ENCODE measurements around the gene ZBTB7A.

The ZBTB7A gene

DNA sequence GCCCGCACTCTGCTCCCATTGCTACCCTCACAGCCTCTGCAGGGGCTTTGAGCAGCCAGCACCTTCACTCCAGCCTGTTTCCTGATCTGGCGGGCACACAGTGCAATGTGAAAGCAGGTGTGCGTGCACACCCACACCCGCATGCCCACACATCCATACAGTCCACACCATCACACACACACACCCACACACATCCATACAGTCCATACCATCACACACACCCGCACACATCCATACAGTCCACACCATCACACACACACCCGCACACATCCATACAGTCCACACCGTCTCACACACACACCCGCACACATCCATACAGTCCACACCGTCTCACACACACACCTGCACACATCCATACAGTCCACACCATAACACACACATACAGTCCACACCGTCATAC lies 31.1 kb downstream of the ZBTB7A start:
- DNase-seq (ENCODE audit: low read depth): no peak

- DNase-seq (ENCODE audit: low read depth): no peak
Observed at GRCh38 chr19:4035018-4035566, 31.6 kb downstream of the ZBTB7A start.

GRCh38 chr19:4034048-4035017 lies 32.4 kb downstream of the ZBTB7A start:
- no peak for DNase-seq (ENCODE audit: low read depth)

DNA sequence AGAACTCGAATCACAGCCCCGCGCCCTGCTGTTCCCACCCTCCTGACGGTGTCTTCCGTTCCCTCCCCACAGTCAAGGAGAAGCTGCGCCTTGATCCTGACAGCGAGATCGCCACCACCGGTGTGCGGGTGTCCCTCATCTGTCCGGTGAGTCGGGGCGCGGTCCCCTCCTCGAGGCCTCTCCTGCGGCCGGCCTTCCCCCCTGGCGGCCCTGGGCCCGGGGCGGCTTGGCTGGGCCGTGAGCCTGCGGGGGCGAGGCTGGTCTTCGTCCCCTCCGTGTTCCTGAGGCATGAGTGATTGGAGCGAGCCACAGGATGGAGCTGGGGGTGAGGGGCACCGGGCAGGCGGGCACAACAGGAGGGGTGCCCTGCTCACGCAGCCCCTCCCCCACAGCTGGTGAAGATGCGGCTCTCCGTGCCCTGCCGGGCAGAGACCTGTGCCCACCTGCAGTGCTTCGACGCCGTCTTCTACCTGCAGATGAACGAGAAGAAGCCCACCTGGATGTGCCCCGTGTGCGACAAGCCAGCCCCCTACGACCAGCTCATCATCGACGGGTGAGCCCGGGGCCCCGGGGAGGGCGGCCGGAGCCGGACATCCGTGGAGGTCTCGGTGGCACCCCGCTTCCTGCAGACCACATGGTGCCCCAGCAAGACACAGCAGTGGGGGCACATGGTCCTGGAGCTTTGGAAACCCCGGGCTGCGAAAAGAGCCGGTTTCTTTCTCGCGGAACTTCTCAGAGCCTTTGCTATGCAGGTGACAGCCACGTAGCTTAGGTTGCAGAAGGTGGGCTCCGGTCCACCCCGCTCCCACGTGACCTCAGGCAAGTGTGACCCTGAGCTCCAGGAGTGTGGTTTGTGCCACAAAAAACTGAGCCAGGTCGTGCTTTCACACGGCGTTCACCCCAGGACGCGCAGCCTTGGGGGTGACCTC lies 33.4 kb downstream of the ZBTB7A start:
- DNase-seq (ENCODE audit: low read depth): no peak

- DNase-seq (ENCODE audit: low read depth): no peak
Observed at GRCh38 chr19:4032436-4032835, 34.3 kb downstream of the ZBTB7A start.

DNA sequence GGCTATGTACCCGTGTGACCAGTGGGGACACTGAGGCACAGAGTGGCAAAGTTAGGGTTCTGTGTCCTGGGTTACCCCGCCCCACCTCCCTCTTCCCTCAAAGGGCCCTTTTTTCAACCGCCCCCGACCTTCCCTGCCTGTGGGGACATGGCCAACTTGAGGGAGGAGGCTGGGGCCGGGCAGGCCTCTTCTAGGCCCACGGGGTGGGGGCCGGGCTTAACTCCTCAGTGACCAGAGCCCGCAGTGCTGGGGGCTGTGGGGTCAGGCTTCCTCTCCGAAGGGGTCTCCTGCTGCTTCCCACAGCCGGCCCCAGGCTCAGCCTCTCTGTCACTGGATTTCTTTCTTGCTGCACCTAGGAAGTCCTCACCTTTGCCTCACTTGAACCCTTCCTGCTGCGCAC lies 35.3 kb downstream of the ZBTB7A start:
- DNase-seq (ENCODE audit: low read depth): no peak

DNA sequence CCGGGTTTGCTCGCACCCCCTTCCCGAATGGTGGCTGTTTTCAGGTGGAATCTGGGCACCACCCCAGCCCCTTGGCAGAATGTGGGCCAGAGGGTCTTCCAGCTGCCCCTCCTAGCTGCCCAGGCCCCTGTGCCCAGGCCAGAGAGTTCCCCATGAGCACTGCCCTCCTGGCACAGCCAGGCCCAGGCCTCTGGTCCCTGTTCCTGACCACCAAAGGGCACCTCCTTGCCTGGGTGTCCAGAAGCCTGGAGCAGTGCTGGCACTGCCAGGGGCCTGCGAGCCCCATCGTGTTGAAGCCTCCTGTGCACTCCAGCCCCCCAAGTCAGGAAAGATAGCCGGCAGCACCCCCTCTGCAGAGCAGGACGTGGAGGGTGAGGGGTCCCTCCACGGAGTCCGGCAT lies 35.7 kb downstream of the ZBTB7A start:
- no peak for DNase-seq (ENCODE audit: low read depth)

DNA sequence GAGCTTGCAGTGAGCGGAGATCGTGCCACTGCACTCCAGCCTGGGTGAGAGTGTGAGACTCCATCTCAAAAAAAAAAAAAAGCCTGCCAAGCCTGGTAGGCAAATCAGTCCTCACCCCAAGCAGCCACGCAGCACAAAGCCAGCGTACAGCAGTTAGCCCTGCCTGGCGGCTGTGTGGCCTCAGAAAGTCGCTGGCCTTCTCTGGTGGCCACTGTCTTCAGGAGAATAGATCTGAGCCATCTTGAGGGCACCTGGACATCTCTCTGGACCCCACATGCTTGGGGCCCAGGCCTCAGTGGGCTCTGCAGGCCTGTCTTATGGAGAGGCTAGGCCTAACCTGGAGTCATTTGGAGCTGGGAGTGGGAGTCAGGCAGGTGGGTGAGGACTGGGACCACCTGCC lies 36.1 kb downstream of the ZBTB7A start:
- no peak for DNase-seq (ENCODE audit: low read depth)

GRCh38 chr19:4029247-4029614 lies 37.5 kb downstream of the ZBTB7A start:
- no peak for DNase-seq (ENCODE audit: low read depth)

- no peak for DNase-seq (ENCODE audit: low read depth)
Observed at GRCh38 chr19:4028334-4029246, 38.1 kb downstream of the ZBTB7A start.

GRCh38 chr19:4027146-4027545 lies 39.6 kb downstream of the ZBTB7A start:
- DNase-seq (ENCODE audit: low read depth): no peak

DNA sequence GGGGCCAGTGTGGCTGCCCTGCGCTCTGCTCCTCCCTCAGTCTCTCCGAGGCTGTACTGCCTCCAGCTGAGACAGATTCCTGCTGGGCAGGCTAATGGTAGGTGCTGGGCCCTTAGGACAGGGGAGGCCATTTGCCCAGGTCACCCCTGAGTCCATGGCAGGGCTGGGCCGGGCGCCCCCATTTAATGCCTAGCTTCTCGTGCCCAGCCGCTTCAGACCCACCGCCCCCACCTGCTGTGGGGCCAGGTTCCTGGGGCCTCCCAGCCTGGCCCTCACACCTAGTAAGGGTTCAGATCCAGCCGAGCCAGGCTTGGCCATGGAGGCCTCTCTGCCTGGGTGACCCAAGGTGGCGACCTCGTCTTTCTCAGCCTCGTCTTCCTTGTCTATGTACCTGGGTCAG lies 41.4 kb downstream of the ZBTB7A start:
- DNase-seq (ENCODE audit: low read depth): no peak

DNA sequence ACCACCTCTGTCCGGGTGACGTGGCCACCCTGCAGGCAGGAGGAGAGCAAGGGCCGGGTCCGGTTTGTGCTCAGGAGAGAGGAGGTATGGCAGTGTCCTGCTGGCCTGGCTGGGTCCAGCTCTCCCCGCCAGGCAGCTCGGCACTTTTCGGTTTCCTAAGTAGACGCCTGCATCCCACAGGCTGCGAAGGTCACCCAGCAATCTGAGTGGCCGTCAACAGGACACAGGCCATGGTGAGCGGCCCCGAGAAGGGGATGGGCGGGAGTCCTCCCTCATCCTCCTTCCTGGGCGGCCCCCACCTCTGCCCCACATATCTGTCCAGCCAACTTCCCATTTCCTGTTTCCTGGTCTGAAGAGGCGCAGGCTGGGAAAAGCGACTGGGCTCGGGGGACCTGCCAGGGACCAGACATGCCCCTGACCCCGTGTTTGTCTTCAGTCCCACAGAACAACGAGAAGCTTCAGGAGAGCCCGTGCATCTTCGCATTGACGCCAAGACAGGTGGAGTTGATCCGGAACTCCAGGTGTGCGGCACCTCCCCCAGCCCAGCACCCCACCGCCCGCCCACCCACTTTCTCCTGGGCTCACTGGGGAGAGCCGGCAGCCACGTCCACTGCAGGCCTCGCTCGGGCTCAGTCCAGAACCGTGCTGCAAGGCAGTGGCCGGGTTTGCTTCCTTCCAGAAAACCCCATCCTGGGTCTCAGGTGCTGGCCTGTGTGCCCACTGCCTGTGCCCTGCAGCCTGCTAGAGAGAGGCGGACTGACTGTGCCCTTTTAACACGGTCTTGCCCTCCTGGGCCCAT lies 42.9 kb downstream of the ZBTB7A start:
- DNase-seq (ENCODE audit: low read depth): no peak

GRCh38 chr19:4019578-4019977 lies 47.1 kb downstream of the ZBTB7A start:
- DNase-seq (ENCODE audit: low read depth): no peak

DNA sequence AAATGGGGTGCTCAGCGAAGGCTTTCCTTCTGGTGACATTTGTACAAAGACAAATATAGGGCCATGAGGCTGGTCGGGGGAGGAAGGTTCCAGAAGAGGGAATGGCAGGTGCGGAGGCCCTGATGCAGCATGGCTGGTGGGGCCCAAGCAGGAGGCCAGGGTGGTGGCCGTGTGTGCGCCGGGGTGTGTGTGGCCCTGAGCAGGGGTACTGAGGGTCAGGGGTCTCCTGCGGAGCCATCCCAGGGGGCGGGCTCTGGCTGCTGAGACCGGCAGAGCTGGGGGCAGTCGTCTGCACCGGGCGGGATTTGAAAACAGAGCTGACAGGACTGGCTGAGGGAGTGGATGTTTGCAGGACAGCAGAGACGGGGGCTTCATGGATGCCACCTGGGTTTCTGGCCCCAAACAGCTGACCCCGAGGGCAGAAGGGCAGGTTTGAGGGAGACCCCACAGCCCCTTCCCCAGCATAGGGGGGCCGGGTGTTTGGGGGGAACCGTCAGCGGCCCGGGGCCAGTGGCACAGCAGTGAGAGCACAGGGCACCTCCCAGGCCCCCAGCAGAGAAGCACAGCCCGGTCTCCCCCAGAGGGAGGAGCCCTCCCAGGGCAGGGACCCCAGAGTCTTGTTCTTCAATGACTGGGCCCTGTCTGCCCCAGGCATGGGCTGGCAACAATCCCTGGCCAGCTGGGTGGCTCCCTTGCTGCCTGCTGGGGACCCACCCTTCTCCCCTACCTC lies 47.8 kb downstream of the ZBTB7A start:
- no peak for DNase-seq (ENCODE audit: low read depth)

- no peak for DNase-seq (ENCODE audit: low read depth)
Observed at GRCh38 chr19:4018140-4018613, 48.5 kb downstream of the ZBTB7A start.

DNA sequence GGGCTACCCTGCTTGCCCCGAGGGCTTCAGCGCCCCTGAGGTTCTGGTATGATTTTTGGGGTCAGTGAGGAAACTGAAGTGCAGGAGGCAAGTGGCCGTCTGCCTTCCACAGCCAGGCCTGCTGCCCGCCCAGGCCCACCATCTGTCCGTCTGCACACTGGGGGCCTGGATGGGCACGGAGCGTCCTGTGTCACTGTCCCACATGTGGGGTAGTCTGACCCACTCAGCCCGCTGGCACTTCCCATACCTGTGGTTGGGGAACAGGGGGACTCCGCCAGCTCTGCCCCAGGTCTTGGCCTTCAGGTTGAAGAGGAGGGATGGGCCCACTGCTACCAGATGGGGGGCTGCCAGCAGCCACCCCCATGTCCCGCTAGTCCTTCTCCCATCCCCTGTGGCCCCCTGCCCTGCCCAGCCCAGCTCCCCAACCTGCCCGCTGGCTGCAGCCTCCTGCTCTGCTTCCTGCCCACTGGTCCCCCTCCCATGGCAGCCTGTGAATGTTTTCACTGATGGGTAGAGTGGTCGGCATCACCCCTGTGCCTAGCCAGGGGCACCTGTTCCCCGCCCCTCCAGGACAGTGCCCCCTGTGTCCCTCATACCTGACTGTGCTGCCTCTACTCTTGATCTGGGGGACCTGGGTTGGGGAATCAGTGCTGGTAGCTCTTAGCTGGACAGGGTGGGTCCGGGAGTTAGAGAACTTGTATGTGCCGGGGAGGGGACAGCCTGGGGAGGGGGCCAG lies 49.6 kb downstream of the ZBTB7A start:
- DNase-seq (ENCODE audit: low read depth): no peak

DNA sequence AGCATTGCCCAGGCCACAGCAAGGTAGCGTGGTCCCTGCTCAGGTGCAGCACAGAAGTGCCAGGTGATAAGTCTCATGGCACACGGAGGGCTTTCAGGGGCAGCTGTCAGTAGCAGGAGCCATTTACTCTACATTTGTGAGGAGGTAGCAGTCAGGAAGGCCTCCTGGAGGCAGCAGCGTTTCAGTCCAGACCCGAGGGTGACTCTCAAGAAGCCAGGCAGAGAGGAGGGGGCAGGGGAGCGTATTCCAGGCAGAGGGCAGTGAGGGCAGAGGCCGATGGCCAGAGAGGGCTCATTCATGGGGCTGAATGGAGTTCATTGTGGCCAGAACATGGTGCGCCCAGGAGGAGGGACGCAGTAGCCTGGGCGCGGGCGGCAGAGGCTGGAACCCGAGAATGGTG lies 50.2 kb downstream of the ZBTB7A start:
- DNase-seq (ENCODE audit: low read depth): no peak

Measured in ELR (cell line).